Mononuclear cell (primary cell): ENCODE data around the gene AIF1L. TPM values are rescaled to one million over a fixed set of nuclear protein-coding genes. Genes with fewer than 3 reads are reported as not detected.
"Not testable (repeated sequence)": the region's sequence is repeated elsewhere in the genome, so short reads cannot be mapped to it uniquely, and the experiment has no call there.

Source experiments
- H3K27me3 ChIP-seq: 2 replicates; pipeline ENCODE4 v1.6.0; 2011; ENCODE audit warnings: low read length, control low read depth; ENCODE audit not compliant: insufficient read depth
- H3K4me1 ChIP-seq: 2 replicates; pipeline ENCODE4 v1.5.1; 2011; ENCODE audit warnings: mild to moderate bottlenecking, low read length, control low read depth; ENCODE audit not compliant: insufficient read depth
- H3K4me3 ChIP-seq: 2 replicates; pipeline ENCODE4 v1.5.1; 2011; ENCODE audit warnings: mild to moderate bottlenecking, low read length, moderate library complexity
- H3K9me3 ChIP-seq: 2 replicates; pipeline ENCODE4 v1.5.1; 2011; ENCODE audit warnings: low read depth, mild to moderate bottlenecking, control low read depth, low read length
- total RNA-seq: library from RNA; depleted of rRNA; stranded (reverse); fragments of >200 nt; gene quantifications from one replicate; pipeline ENCODE4 v1.2.3, GENCODE V29; 2012

Gene AIF1L
- total RNA-seq, 1 donor, result 0.10 TPM

GRCh38 chr9:131090025-131090787 is 6.1 kb upstream of the AIF1L start:
- no peak overlapping the region for H3K4me3 ChIP-seq
- H3K27me3 ChIP-seq, result peaks cover 7% of the 10 kb centered on the region
- H3K4me1 ChIP-seq, result no peaks in the 10 kb centered on the region
- H3K9me3 ChIP-seq, result no peaks in the 10 kb centered on the region

GRCh38 chr9:131091352-131091992 is 4.9 kb upstream of the AIF1L start:
- peaks cover 13% of the 10 kb centered on the region for H3K27me3 ChIP-seq
- no peaks in the 10 kb centered on the region for H3K9me3 ChIP-seq
- peaks cover under 1% of the 10 kb centered on the region for H3K4me1 ChIP-seq
- H3K4me3 ChIP-seq, result no peak overlapping the region

DNA sequence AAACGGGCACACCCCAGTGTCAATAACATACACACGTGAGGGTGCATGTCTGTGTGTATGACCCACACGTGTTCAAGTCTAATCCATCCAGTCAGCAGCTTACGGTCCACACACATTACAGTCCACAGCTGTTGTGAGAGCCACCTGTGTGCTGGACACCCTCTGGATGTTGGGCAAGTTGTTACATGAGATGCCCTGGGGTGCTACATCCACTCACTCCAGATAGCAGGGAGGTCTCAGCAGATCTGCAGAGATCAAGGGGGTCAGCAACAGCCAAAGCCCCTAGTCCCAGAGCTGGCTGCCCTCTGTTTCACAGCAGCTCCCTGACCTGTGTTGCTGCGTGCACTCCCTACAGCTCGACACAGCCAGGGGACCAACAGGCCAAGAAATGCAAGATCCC is 4.3 kb upstream of the AIF1L start:
- Histone ChIP-seq H3K9me3 (no peaks in the 10 kb centered on the region), H3K4me1 (peaks cover 6% of the 10 kb centered on the region), H3K27me3 (peaks cover 18% of the 10 kb centered on the region), H3K4me3 (no peak overlapping the region)

- peaks cover 6% of the 10 kb centered on the region for H3K4me1 ChIP-seq
- H3K4me3 ChIP-seq, result no peak overlapping the region
- H3K9me3 ChIP-seq, result no peaks in the 10 kb centered on the region
- H3K27me3 ChIP-seq, result peaks cover 24% of the 10 kb centered on the region
These were observed 3.5 kb upstream of the AIF1L start for GRCh38 chr9:131092548-131093440.

DNA sequence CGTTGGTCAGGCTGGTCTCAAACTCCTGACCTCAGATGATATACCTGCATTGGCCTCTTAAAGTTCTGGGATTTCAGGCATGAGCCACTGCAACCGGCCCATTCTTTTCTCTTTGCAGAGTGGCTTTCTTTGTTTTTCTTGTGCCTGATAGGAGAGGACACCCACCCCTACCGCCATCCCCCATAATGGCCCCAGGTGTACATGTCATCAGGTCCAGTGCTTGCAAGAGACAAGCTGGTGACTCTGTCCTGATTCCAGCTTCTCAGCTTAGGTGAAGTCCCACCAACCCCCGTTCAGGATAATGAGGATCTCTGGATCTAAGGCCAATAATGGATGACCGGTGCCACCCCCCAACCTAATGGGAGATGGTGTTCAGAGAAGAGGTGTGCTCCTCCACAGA is 2.3 kb upstream of the AIF1L start:
- Histone ChIP-seq H3K4me3 (no peak overlapping the region), H3K4me1 (peaks cover 6% of the 10 kb centered on the region), H3K9me3 (no peaks in the 10 kb centered on the region), H3K27me3 (peaks cover 24% of the 10 kb centered on the region)

- Histone ChIP-seq H3K9me3 (no peaks in the 10 kb centered on the region), H3K4me3 (no peak overlapping the region), H3K27me3 (peaks cover 24% of the 10 kb centered on the region), H3K4me1 (peaks cover 6% of the 10 kb centered on the region)
These were observed 1.7 kb upstream of the AIF1L start for GRCh38 chr9:131094622-131095021.

- Histone ChIP-seq H3K4me1 (peaks cover 6% of the 10 kb centered on the region), H3K4me3 (no peak overlapping the region), H3K27me3 (peaks cover 24% of the 10 kb centered on the region), H3K9me3 (no peaks in the 10 kb centered on the region)
These were observed 564 bp upstream of the AIF1L start for GRCh38 chr9:131095666-131096268.

GRCh38 chr9:131097126-131097947 is 1.0 kb downstream of the AIF1L start:
- Histone ChIP-seq H3K4me3 (no peak overlapping the region), H3K9me3 (no peaks in the 10 kb centered on the region), H3K4me1 (peaks cover 6% of the 10 kb centered on the region), H3K27me3 (peaks cover 24% of the 10 kb centered on the region)

DNA sequence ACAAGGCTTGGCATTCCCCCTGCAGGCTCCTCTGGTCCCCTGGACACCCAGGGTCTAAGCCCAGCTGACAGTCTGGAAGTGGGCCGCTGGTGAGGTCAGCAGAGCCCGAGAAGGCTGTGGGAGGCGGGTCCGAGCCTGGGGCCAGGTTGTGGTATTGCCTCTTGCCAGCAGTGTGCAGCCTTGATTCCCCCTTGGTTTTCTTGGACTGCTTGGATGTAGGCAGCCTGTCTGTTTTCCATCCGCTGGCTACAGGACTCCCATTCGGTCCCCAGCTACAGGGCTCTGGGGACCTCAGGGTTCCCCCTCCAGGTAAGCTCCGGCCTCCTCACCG is 1.6 kb downstream of the AIF1L start:
- Histone ChIP-seq H3K9me3 (no peaks in the 10 kb centered on the region), H3K27me3 (peaks cover 24% of the 10 kb centered on the region), H3K4me3 (no peak overlapping the region), H3K4me1 (peaks cover 6% of the 10 kb centered on the region)

GRCh38 chr9:131098391-131099101 is 2.2 kb downstream of the AIF1L start:
- Histone ChIP-seq H3K9me3 (no peaks in the 10 kb centered on the region), H3K27me3 (peaks cover 24% of the 10 kb centered on the region), H3K4me1 (peaks cover 6% of the 10 kb centered on the region), H3K4me3 (no peak overlapping the region)

DNA sequence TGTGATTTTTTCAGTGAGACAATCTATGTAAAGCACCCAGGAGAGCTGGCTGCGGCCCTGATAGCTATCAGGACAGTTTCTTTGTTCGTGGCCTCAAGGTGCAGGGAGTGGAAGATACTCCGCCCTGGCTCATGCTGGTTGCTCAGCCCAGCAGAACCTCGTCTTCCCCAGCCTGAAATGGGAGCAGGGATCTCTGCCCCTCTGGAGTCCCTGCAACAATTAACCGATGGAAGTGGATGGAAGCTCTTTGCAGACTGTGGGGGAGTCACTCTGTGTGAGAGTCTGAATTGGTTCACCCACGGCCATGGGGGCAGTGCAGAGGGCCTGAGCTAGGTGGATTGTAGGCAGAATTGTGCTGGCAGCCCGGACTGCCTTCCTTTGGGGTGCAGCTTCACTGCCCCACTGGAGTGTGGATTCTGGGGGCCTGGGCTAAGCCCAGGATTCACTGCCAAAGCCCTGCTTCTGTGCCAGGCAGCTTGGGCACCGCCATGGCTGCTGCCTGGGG is 2.8 kb downstream of the AIF1L start:
- Histone ChIP-seq H3K4me3 (no peak overlapping the region), H3K9me3 (no peaks in the 10 kb centered on the region), H3K4me1 (peaks cover 6% of the 10 kb centered on the region), H3K27me3 (peaks cover 24% of the 10 kb centered on the region)

- H3K4me3 ChIP-seq, H3K9me3 ChIP-seq, H3K4me1 ChIP-seq: not testable (repeated sequence)
- peaks cover 21% of the 10 kb centered on the region for H3K27me3 ChIP-seq
These were observed 3.5 kb downstream of the AIF1L start for GRCh38 chr9:131099845-131100244.

- Histone ChIP-seq H3K27me3 (peaks cover 16% of the 10 kb centered on the region), H3K4me1 (peaks cover 6% of the 10 kb centered on the region), H3K4me3 (no peak overlapping the region), H3K9me3 (no peaks in the 10 kb centered on the region)
These were observed 4.1 kb downstream of the AIF1L start for GRCh38 chr9:131100445-131100844.
